DOHH2 (cell line): ENCODE data around the gene TLL2.

Source experiments
- EZH2phosphoT487 ChIP-seq: fragments of 200-600 bp; sonication (generic); IDR thresholded peaks from 2 replicates; pipeline ENCODE4 v1.6.1; 2017; ENCODE audit warnings: borderline replicate concordance, mild to moderate bottlenecking, antibody characterized with exemption, low read length, moderate library complexity, mixed read lengths
- TF ChIP-seq, protein P1 (sequence below): fragments of 200-600 bp; sonication (generic); IDR thresholded peaks from one replicate; pipeline ENCODE4 v1.5.1; 2014; ENCODE audit warnings: antibody characterized with exemption, mild to moderate bottlenecking, low read depth, low read length; ENCODE audit not compliant: poor library complexity, severe bottlenecking

DNA sequence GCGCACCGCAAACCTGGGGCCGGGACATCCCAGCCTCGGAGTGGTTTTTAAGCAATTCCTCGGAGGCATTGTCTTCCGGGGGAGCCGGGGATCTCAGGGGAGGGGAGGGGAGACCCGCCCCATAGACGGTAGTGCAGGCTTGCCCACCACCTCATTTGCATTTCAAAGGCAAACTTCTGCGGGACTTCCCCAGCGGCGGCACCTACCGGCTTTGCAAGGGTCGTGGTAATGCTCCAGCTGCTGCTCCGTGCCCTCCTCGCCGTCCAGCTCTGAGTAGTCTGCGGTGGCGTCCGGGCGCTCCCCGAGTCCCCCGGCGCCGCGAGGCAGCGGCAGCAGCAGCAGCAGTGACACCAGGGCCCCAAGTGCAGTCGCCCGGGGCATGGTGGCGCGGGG lies 425 bp downstream of the TLL2 start:
- TF ChIP-seq, protein P1, sequence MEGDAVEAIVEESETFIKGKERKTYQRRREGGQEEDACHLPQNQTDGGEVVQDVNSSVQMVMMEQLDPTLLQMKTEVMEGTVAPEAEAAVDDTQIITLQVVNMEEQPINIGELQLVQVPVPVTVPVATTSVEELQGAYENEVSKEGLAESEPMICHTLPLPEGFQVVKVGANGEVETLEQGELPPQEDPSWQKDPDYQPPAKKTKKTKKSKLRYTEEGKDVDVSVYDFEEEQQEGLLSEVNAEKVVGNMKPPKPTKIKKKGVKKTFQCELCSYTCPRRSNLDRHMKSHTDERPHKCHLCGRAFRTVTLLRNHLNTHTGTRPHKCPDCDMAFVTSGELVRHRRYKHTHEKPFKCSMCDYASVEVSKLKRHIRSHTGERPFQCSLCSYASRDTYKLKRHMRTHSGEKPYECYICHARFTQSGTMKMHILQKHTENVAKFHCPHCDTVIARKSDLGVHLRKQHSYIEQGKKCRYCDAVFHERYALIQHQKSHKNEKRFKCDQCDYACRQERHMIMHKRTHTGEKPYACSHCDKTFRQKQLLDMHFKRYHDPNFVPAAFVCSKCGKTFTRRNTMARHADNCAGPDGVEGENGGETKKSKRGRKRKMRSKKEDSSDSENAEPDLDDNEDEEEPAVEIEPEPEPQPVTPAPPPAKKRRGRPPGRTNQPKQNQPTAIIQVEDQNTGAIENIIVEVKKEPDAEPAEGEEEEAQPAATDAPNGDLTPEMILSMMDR: no peak
- TF ChIP-seq EZH2phosphoT487: no peak
